Neuronal stem cell (in vitro differentiated cells): Measurements from ENCODE around the gene UVSSA.
"Not testable (repeated sequence)": the region's sequence is repeated elsewhere in the genome, so short reads cannot be mapped to it uniquely, and the experiment has no call there.

Experiments
- DNase-seq: peaks from one replicate; pipeline ENCODE4 v3.0.0-alpha.2; 2013; ENCODE audit warnings: low spot score
- H2AFZ ChIP-seq: one replicate; pipeline ENCODE4 v1.6.1; 2013; ENCODE audit warnings: mild to moderate bottlenecking, low read length, inconsistent platforms
- H2AK5ac ChIP-seq: 2 replicates; pipeline ENCODE4 v1.6.1; 2013; ENCODE audit warnings: low read depth, mild to moderate bottlenecking, inconsistent platforms, low read length, moderate library complexity, mixed read lengths
- H2BK120ac ChIP-seq: 2 replicates; pipeline ENCODE4 v1.6.1; 2013; ENCODE audit warnings: low read depth, mild to moderate bottlenecking, inconsistent platforms, low read length, moderate library complexity, mixed read lengths
- H2BK12ac ChIP-seq: one replicate; pipeline ENCODE4 v1.6.1; 2013; ENCODE audit warnings: low read length, inconsistent platforms
- H2BK15ac ChIP-seq: 2 replicates; pipeline ENCODE4 v1.6.1; 2013; ENCODE audit warnings: mild to moderate bottlenecking, low read length, inconsistent platforms, mixed read lengths
- H2BK5ac ChIP-seq: one replicate; pipeline ENCODE4 v1.6.1; 2013; ENCODE audit warnings: inconsistent platforms, mild to moderate bottlenecking, low read length, moderate library complexity
- H3K14ac ChIP-seq: one replicate; pipeline ENCODE4 v1.6.1; 2013; ENCODE audit warnings: low read length, inconsistent platforms
- H3K18ac ChIP-seq: 2 replicates; pipeline ENCODE4 v1.6.1; 2013; ENCODE audit warnings: low read length, inconsistent platforms
- H3K23ac ChIP-seq: 2 replicates; pipeline ENCODE4 v1.6.1; 2013; ENCODE audit warnings: low read depth, mild to moderate bottlenecking, mixed read lengths, low read length, inconsistent platforms; ENCODE audit not compliant: poor library complexity
- H3K27ac ChIP-seq: replicated peaks from 3 replicates; pipeline ENCODE4 v1.5.1; 2013; ENCODE audit warnings: low read length, inconsistent platforms
- H3K27me3 ChIP-seq, 3 experiments: 2 replicates each; pipeline ENCODE4 v1.6.1; 2013; ENCODE audit warnings: low read length in 3 of 3, mild to moderate bottlenecking in 2 of 3, inconsistent platforms in 1 of 3, low read depth in 1 of 3, mixed read lengths in 1 of 3, moderate library complexity in 1 of 3; ENCODE audit not compliant: control insufficient read depth in 3 of 3, insufficient read depth in 3 of 3
- H3K36me3 ChIP-seq, 2 donors: replicated peaks in 1 of 2; 2 replicates each; pipeline ENCODE4 v1.6.1; 2013; ENCODE audit warnings: low read length in 2 of 2; ENCODE audit not compliant: control insufficient read depth in 2 of 2, insufficient read depth in 2 of 2
- H3K4ac ChIP-seq: 2 replicates; pipeline ENCODE4 v1.6.1; 2013; ENCODE audit warnings: inconsistent platforms, mild to moderate bottlenecking, low read length, moderate library complexity
- H3K4me1 ChIP-seq, 2 donors: 1 replicate in 1 of 2; 2 replicates in 1 of 2; pipeline ENCODE4 v1.6.1; 2013; ENCODE audit warnings: low read length in 2 of 2, low read depth in 1 of 2; ENCODE audit not compliant: control insufficient read depth in 2 of 2, insufficient read depth in 1 of 2
- H3K4me2 ChIP-seq: one replicate; pipeline ENCODE4 v1.6.1; 2013; ENCODE audit warnings: mild to moderate bottlenecking, low read length, inconsistent platforms; ENCODE audit not compliant: insufficient read depth, poor library complexity, severe bottlenecking
- H3K4me3 ChIP-seq, 2 donors: 2 replicates each; pipeline ENCODE4 v1.5.1; 2013; ENCODE audit warnings: low read length in 2 of 2, mild to moderate bottlenecking in 2 of 2, inconsistent platforms in 1 of 2, moderate library complexity in 1 of 2
- H3K79me1 ChIP-seq: one replicate; pipeline ENCODE4 v1.6.1; 2013; ENCODE audit warnings: low read depth, mild to moderate bottlenecking, inconsistent platforms, low read length, moderate library complexity
- H3K9ac ChIP-seq: one replicate; pipeline ENCODE4 v1.6.1; 2013; ENCODE audit warnings: mild to moderate bottlenecking, low read depth, low read length, inconsistent platforms; ENCODE audit not compliant: poor library complexity
- H3K9me3 ChIP-seq, 2 donors: replicated peaks in 1 of 2; 2 replicates each; pipeline versions ENCODE3 to v1.6.1; 2013; ENCODE audit warnings: low read length in 2 of 2, mild to moderate bottlenecking in 2 of 2, inconsistent platforms in 1 of 2, low read depth in 1 of 2, mixed read lengths in 1 of 2, moderate library complexity in 1 of 2; ENCODE audit not compliant: control insufficient read depth in 2 of 2, insufficient read depth in 1 of 2
- H4K8ac ChIP-seq: one replicate; pipeline ENCODE4 v1.6.1; 2013; ENCODE audit warnings: low read depth, mild to moderate bottlenecking, inconsistent platforms, low read length, moderate library complexity
- H4K91ac ChIP-seq: one replicate; pipeline ENCODE4 v1.6.1; 2013; ENCODE audit warnings: low read length, low read depth, mild to moderate bottlenecking, inconsistent platforms; ENCODE audit not compliant: poor library complexity
- WGBS, 2 donors: extraction: QIAGEN DNeasy Blood & Tissue Kit; methylation state at CpG; one replicate each; pipeline ENCODE4 v1.1.7; 2013; ENCODE audit warnings: missing lambda C conversion rate in 2 of 2, mixed read lengths in 1 of 2; ENCODE audit not compliant: insufficient read length in 2 of 2, insufficient replicate concordance in 1 of 2; ENCODE audit errors: extremely low coverage in 2 of 2; 5-methylcytosine and 5-hydroxymethylcytosine counted together

Gene UVSSA

DNA sequence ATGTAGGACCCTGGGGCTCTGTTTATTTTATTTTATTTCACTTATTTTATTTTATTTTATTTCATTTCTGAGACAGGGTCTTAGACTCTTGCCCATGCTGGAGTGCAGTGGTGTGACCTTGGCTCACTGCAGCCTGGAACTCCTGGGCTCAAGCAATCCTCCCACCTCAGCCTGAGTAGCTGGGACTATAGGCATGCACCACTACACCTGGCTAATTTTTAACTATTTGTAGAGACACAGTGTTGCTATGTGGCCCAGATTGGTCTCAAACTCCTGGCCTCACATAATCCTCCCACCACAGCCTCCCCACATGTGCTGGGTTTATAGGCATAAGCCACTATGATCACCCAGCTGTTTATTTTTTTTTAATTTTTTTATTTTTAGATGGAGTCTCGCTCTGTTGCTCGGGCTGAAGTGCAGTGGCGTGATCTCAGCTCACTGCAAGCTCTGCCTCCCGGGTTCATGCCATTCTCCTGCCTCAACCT, 96.7 kb downstream of the UVSSA start:
- not testable (repeated sequence) for H2BK5ac ChIP-seq, H2BK120ac ChIP-seq

More for the DNA sequence above, 96.7 kb downstream of the UVSSA start:
- H3K36me3 ChIP-seq, H3K9me3 ChIP-seq, H3K79me1 ChIP-seq, H2BK15ac ChIP-seq, H3K4me1 ChIP-seq, H3K27ac ChIP-seq, H3K4me2 ChIP-seq, H4K8ac ChIP-seq, H3K14ac ChIP-seq, H2AK5ac ChIP-seq, DNase-seq, H4K91ac ChIP-seq, H3K18ac ChIP-seq, H3K4ac ChIP-seq, H3K9ac ChIP-seq, H3K27me3 ChIP-seq, H2BK12ac ChIP-seq, H2AFZ ChIP-seq, H3K4me3 ChIP-seq, H3K23ac ChIP-seq: not testable (repeated sequence)
- WGBS, 2 donors, result no CpG with 5 or more reads among the region's 4 CpGs
